NCI-H82 (cell line): Measurements from ENCODE around the gene JPH4.
"Not testable (repeated sequence)": the region's sequence is repeated elsewhere in the genome, so short reads cannot be mapped to it uniquely, and the experiment has no call there.

ENCODE experiments used
- DNase-seq: peaks from one replicate; lab custom pipeline; 2025; lab: John Stamatoyannopoulos, UW

JPH4 gene

DNA sequence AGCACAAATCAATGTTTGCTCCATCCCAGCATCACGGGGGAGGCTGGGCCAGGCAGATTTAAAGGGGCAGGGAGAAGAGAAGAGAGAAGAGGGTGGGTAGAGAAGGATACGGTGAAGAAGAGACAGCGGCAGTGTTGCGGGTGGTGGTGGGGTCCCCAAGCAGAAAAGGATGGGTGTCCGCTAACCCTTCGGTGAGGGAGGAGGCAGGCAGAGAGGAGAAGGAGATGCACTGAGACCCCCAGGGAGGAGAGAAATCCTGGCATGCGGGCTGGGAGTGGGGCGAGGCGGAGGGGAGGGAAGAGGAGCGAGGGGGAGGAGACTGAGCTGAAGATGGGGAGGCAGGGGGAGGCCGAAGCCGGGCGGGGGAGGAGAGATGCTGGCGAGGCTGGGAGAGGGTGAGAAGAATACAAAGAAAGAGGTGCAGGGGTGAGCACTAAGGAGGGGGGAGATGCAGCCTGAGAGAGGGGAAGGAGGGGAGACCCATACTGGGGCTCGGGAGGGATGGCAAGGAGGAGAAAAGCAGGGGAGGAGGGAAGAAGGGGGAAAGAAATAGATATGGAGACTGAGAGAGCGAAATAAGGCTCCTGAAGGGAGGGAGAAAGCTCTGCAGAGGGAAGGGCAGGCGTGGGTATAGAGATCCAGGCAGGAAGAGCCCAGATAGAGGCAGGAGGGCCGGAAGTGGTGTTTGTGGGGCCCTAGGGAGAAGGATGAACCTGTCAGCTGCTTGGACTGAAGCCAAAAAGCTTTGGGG lies at the start of gene JPH4:
Gene JPH4 (minus strand): TSS at position 231 of the 751 bp plus-strand sequence. CDS start 1,337 bp downstream, outside the sequence.
- DNase-seq, result peak; percentile 62

DNA sequence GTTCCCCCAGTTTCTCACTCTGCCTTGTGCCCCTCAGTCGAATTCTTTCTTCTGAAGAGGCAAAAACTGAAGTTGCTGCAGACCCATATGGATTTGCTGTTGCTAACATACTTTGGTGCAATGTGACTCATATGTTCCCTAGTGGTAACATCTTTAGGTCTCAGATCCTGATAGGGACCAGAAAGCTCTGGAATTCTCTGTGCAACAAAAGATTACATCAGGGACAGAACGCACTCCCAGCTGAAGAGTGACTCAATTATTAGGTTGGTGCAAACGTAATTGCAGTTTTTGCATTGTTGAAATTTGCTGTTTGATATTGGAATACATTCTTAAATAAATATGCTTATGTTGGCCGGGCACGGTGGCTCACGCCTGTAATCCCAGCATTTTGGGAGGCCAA lies 49.4 kb upstream of the JPH4 start:
- no peak for DNase-seq

DNA sequence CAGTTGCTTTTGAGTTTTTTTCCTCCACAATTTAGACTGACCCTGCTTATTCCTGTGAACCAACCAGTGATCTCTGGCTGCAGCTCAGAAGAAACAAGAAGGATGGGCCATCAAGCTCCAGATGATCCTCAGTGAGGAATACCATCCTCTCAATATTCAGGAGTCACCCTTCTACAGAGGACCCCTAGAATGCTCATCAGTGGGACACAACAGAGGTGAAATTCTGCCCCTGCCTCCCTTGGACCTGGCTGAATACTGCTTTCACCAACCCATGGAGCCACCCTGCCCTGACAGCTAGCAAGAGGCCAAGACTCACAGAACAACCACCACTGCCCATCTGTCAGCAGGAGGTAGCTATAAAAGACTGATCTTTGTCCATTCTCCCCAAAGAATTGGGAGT lies 48.4 kb upstream of the JPH4 start:
- DNase-seq, result no peak

DNA sequence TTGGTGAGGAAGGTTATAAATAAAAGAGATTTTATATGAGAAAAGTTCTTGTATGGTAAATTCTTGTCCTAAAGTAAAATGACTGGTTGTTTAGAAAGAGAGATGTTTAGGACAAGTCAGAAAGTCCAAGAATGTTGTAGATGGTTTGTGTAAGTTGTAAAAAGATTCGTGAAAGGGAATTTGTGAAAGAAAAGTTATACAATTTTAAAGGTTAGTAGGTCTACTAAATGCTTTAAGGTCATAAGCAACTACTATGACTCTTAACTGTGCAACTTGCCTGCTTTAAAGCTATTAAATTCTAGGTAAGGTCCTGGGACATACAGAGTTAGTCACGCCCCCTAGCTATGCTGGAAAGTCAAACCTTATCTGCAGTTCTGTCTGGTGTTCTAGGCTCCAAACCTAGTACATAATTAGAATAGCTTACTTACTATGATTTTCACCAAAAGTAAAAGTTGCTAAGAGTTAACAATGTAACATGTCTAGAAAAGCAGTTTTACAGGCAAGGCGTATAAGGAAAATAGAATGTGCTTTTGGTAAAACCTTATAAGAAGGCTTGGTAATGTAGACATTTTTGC lies 46.3 kb upstream of the JPH4 start:
- DNase-seq, result no peak

DNA sequence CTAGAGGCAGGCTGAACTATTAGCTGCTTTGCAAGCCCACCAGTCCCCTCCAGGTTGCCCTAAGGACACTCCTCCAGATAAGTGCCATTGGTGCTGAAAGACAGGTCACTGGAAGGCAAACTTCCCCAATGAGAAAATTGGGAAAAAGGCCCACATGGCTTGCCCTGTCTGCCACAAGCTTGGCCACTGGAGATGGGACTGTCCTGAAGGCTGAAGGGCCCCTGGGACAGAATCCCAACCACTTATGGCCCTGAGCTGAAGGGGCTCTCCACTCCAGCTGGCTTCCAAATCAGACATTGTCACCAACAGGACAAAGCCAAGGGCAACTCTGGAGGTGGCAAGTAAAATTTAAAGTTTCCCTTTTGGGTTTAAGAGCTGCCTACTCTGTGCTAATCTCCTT lies 45.4 kb upstream of the JPH4 start:
- DNase-seq, result no peak

DNA sequence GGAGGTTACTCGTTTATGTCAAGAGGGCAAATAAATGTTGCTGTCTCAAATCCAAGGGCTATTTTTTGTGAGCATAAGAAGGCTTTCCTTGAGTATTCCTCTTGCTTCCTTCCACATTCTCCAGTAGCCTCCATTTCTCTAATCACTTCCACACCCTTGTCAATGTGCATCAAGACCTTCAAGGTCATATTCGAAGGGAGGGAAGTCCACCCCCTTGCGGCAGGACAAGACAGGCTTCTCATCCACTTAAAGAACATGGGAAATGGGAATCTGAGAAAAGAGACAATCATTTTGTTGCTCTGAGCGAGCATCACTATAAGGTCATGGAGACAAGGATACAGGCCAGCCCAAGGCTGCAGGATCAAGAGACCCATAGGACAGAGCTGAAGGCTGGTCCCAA lies 44.4 kb upstream of the JPH4 start:
- DNase-seq, result no peak

DNA sequence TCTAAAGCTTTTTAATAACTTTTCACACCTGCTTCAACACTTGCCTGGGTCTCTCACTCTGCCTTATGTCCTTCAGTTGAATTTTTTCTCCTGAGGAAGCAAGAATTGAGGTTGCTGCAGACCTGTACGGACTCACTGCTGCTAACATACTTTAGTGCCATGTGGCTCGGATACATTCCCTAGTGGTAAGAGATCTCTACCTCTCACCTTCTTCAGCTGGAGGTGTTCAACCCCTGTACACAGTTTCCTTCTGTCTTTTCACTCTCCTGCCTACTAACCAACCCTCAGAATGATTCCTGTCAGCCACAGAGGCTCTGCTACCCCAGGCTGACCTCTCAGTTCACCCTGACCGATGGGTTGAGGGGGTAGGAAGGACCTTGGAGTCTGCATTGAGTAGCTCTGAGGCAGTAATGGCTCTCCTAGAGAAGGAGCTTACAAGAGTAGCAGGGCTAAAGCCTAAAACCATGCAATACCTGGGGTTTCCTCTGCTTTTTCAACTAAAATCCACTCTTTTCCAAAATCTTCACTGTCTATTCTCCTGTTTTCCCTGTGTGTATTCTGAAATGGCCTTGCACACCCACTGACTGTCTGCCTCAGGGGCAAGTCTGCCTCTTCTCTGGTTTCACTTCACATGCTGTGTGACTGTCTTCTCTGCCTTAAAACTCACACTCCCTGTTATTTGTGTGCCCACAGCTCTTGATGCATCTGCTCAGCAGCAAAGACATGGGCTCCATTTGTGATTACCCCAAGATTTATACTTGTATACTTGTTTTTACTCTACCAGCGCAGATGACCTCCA lies 43.5 kb upstream of the JPH4 start:
- no peak for DNase-seq

DNA sequence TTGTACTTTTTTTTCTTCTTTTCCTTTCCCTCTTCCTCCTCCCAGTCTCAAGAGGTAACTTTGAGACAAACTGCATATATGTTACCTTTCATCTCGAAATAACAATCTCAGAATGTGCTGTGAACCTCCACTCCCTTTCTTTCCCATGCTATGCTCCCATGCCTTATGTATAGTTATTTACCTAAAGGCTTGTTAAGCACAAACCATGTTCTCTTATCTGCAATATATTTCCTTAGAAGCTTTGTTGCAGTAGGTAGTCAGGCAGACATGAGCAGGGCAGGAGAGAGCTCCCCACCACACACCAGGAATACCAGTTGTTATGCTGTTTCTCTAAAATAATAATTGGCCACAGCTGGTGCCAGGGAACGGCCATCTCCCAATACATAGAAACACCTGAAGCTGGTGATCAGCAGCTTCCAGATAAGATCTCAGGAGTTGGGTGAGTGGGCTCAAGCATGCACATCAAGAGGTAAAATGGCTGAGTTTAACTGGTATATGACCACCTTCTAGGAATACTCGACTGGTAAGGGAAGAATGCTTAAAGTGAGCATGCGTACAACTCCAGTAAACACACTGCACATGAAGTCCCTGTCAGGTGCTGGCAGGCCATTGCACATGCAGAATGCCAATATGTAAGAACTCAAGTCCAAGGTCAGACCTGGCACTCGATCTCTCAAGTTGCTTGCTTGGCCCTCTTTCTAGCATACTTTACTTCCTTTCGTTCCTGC lies 42.8 kb upstream of the JPH4 start:
- no peak for DNase-seq

DNA sequence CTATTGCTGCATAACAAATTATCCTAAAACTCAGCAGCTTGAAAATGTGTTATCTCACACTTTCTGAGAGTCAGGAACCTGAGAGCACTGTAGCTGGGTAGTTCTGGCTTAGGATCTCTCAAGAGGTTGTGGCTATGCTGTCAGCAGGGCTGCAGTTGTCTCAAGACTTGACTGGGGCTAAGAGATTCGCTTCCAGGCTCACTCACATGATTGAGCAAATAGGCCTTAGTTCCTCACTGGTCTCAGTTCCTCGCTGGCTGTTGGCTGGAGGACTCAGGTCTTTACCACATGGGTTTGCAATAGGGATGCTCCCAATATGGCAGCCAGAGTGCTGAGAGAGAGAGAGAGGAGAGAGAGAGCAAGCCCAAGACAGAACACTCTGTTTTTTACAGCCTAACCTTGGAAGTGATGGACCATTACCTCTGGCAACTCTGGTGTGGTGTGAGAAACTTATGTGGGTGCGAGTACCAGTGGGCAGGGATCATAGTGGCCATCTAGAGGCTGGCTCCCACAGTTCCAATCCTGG lies 41.6 kb upstream of the JPH4 start:
- DNase-seq, result no peak

DNA sequence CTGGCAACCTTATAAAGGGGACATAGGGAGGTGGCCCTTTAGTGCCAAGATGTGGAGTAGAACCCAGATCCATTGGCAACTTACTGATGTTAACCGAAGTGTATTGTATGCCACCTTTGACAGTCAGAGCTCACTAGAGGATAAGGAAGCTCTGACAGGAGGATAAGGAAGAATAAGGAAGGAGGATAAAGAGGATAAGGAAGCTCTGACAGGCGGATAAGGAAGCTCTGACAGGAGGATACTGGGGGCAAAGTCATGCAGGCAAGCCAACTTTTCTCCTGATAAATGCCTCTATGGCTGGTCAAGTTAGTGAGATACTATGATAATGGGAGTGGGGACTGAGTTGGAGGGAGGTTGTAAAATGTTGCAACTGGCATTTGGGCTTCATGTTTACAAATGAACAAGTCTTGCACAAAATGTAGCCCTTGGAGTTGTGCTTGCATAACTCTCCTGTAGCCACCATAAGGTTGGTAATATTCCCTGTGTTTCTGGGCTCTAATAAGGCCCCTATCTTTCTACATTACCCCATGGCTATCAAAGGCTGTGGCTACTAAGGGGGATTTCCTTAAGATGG lies 39.9 kb upstream of the JPH4 start:
- DNase-seq, result no peak

DNA sequence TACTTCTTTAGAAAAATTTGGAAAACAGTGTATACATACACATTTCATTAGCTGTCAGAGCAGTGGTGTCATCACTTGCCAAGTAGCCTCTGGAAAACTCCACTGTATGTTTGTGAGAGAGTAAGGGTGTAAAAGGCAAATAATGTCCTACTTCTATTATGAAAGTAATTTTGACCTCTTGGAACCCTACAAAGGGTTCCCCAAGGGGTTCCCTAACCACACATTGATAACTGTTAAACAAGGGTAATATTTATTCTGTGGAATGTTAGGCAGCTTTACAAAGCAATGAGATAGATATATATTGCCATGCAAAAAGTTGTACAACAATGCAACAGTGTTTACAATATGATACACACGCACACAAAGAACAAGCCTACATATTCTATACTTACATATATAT lies 38.9 kb upstream of the JPH4 start:
- DNase-seq, result no peak

DNA sequence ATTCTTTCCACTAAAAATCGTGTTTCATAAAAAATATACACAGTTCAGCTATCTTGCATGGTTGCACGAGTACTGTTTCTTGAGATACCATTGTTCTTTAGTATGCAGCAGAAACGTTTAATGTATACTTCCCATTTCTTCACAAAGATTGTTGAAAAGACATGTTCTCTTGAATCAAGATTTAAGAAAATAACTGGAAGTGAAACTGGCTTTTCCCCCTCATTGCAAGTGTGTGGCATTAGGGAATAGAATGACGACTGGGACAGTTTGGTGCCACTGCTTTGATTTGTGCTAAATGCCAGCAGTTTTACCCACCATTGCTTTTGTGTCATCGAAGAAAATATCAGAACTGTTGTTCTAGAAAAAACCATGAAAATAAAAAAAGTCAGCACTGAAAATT lies 37.3 kb upstream of the JPH4 start:
- no peak for DNase-seq

DNA sequence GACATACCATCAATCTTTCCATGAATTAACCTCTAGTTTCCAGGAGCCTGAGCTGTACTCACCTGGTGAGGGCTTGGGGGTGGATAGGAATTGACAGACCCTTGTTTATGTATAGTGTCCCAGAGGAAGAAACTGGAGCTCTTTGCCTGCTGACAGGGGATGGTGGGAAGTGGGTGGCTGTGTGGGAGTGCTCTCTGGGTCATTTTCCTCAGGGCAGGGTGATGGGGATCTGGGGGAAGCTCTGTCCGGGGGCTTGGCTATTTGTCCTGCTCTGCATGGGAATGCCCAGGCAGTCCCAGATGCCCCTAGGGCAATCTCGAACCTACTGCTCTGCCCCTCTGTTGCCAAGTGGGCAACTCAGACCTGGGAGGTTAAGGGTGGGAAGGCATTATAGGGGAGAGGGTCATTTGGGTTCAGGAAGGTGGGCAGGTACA lies 35.8 kb upstream of the JPH4 start:
- no peak for DNase-seq

DNA sequence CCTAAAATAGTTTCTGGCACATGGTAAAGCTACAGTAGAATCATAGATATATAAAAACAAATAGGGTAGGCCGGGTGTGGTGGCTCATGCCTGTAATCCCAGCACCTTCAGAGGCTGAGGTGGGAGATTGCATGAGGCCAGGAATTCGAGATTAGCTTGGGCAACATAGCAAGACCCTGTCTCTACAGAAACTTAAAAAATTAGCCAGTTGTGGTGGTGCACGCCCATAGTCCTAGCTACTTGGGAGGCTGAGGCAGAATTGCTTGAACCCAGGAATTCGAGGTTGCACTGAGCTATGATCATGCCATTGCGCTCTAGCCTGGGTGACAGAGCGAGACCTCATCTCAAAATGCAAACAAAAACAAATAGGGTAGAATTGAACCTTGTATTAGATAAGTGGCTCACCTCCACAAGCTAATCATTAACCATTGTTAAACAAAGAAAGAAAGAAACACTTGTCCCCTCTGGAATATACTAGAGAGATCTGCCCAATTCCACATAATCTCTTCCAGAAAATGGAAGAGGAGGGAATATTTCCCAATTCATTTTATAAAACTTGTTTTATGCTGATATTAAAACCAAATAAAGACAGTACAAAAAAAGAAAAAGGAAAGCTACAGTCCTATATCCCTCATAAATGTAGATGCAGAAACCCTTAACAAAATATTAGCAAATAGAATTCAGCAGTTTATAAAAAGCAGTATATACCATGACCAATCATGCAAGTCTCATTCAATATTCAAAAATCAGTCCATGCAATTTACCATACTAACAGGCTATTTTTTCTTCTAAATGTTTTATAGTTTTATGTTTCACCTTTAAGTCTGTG lies 34.9 kb upstream of the JPH4 start:
- no peak for DNase-seq

DNA sequence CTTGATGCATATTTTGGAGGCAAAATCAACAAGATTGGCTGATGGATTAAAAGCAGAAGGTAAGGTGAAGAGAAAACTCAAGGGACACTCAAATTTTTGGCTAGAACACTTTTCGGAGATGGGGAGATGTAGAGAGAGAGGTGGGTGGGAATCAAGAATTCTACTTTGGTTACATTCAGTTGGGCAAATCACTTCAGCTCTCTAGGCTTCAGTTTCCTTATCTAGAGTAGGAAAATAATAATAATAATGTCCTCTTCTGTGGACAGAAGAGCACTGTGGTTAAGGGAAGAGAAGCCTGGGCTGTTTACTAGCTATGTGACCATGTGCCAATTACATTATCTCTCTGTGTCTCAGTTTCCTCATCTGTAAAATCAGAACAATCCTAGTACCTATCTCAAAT lies 34.2 kb upstream of the JPH4 start:
- no peak for DNase-seq

DNA sequence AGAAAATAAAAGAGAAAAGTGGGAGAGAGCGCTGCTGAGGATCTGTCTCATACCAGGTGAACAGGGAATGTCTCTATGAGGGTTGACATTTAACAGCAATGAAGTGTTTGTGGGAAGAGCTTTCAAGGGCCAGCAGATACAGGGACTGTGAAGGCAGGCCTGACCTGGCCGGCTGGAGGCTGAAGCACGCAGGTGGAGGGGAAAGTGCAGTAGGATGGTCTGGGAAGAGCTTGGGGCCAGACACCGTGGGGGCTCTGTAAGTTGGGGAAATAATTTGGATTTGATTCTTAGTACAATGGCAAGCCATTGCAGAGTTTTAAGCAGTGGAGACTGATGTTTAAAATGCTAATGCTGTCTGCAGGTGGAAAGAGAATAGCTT lies 33.8 kb upstream of the JPH4 start:
- no peak for DNase-seq

DNA sequence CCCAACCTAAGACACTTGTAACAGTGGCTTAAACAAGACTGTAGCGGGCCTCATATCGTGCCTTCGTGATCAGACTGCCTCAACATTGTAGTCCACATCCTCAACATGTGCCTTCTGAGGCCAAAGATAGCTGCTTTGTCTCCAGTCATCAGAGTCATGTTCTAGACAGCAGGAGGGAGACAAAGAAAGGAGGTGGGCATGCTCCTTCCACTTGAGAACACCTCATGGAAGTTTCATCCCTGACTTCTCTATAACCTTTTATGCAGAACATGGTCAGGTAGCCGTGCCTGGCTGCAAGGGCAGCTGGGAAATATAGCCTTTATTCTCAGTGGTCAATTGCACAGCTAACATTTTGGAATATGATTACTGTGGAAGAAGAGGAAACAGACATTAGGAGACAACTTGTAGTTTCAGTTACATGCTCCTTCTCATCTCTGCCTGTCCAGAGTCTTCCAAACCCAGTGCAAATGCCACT lies 32.3 kb upstream of the JPH4 start:
- no peak for DNase-seq

DNA sequence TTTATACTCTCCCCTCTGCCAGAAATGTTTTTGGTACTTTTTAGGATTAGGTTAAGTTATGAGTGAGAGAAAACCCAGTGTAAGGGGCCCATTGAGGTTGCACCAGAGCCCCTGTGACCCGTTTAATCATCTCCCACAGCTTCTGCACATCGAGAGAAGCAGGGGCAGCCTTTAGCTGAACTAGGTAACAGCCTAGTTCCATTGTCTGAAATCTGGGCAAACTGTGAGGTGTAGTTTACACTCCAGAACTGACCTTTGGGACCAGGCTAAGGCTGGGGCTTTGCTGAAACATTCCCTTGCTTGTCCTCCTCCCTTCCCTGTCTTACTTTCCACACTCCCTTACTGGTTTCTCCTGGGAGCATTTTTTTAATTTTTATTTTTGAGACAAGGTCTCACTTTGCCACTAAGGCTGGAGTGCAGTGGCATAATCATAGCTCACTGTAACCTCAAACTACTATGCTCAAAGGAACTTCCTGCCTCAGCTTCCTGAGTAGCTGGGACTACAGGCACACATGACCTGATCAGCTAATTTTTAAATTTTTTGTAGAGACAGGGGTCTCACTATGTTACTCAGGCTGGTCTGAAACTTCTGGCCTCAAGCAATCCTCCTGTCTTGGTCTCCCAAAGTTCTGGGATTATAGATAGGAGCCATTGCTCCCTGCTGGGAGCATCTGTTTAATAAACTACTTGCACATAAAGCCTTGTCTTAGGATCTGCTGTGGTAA lies 31.7 kb upstream of the JPH4 start:
- DNase-seq, result no peak

DNA sequence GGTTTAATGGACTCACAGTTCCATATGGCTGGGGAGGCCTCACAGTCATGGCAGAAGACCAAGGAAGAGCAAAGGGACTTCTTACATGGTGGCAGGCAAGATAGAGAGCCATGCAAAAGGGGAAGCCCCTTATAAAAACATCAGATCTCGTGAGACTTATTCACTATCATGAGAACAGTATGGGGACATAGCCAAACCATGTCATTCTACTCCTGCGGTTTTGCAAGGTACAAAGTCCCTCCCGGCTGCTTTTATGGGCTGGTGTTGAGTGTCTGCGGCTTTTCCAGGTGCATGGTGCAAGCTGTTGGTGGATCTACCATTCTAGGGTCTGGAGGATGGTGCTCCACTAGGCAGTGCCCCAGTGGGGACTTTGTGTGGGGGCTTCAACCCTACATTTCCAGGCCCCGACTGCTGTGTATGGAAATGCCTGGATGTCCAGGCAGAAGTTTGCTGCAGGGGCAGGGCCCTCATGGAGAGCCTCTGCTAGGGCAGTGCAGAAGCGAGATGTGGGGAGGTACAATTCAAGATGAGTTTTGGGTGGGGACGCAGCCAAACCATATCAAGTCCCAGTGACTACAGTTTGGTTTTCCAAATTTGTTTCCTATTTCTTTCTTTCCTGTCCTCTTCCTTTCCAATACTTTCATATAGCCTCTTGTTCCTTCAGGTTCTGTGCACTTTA lies 31.0 kb upstream of the JPH4 start:
- DNase-seq, result not testable (repeated sequence)

DNA sequence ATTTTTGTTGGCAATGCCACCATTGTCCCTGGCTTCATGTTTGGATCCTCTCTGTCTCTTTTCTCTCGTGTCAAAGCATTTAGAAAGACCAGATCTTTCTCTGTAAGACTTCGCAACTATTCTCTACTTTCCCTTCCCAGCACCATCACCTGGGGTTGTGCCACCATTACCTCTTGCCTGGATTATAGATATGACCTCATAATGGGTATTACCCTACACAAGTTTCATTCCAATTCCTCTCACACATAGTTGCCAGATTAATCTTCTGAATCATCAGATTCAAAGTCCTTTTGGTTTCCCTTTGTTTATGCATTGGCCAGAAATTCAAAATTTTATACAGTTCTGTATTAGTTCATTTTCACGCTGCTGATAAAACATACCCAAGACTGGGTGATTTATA lies 30.4 kb upstream of the JPH4 start:
- DNase-seq, result no peak
